Measurements from ENCODE around the gene TEX36. TPM values are rescaled to one million over a fixed set of nuclear protein-coding genes. Genes with fewer than 3 reads are reported as not detected.

Gene TEX36
- total and polyA plus RNA-seq, 5 experiments from 2014 or later: not detected

DNA sequence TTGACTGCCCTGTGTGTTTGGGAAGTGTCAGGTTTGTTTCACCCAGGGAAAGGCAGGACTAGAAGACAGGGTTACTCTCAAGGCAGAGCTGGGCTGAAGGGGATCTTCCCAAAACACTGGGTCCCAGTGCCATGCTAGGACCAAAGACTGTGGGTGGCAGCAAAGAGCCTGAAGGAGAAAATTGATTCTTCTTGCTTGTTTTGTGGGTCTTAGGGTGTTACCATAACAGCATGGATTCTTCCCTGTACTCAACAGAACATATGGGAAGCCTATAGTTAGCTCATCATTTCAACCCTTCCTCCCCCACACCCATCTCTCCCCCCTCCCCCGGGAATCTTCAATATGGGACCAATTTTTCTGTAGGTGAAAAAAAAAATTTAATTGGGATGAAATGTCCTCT is 42.3 kb downstream of the TEX36 start:
- H3K9me3 Mint-ChIP-seq: peaks cover 0 to under 1% (median 0%) of the 10 kb centered on the region in 9 donors
- no peak overlapping the region for H3K4me3 Mint-ChIP-seq
- H3K4me1 Mint-ChIP-seq: peaks cover 0 to 4% (median 0%) of the 10 kb centered on the region in 4 donors
- DNase-seq (no peak), ATAC-seq (no peak)
- peaks cover 14 to 78% (median 29%) of the 10 kb centered on the region in 5 donors for H3K27me3 Mint-ChIP-seq
- POLR2A ChIA-PET: no interaction called here
- peaks cover 0 to 2% (median 0%) of the 10 kb centered on the region in 3 donors for H3K36me3 Mint-ChIP-seq
- no peak overlapping the region for H3K27ac Mint-ChIP-seq

DNA sequence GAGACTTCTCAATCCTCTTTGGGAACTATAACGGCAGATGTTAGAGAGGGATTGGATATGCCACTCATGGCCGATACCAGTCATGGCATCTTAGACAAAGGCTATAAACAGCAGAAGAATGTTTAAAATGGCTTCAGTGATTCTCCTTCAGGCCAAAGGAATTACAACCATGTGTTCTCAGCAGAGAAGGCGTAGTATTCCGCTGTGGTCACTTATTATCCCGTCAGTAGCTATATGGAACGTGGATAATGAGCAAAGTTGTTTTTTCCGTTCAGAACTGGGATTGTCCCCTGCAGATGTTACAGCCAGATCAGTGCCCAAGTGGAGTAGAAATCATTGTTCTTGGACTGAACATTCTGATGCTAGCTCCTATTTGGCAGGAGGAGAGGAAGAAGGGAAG is 43.1 kb downstream of the TEX36 start:
- peaks cover 0 to 4% (median 0%) of the 10 kb centered on the region in 4 donors for H3K4me1 Mint-ChIP-seq
- no peak overlapping the region for H3K4me3 Mint-ChIP-seq
- POLR2A ChIA-PET: no interaction called here
- H3K36me3 Mint-ChIP-seq: peaks cover 0 to 2% (median 0%) of the 10 kb centered on the region in 3 donors
- no peak for DNase-seq
- H3K9me3 Mint-ChIP-seq: no peaks in the 10 kb centered on the region
- no peak overlapping the region for H3K27ac Mint-ChIP-seq
- ATAC-seq: no peak
- peaks cover 14 to 75% (median 29%) of the 10 kb centered on the region in 5 donors for H3K27me3 Mint-ChIP-seq

DNA sequence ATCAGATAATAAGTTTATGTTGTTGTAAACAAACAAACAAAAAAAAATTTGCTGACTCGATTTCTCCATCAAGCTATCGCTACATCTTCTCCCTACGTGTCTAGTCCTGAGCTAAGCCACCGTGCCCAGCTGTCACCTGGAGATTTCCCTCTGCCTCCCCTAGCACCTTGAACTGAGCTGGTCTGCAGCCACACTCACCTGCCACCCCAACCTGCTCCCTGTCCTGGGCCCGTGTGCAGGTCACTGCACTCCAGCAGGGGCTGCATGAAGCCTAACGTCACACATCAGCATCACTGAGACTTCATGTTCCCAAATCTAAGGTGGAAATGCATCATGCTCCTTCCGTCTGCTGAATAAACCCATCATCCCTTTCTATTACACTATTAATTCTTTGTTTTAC is 44.4 kb downstream of the TEX36 start:
- H3K27me3 Mint-ChIP-seq: peaks cover 14 to 62% (median 25%) of the 10 kb centered on the region in 5 donors
- POLR2A ChIA-PET: no interaction called here
- H3K27ac Mint-ChIP-seq: no peak overlapping the region
- ATAC-seq (no peak), DNase-seq (no peak)
- no peaks in the 10 kb centered on the region for H3K9me3 Mint-ChIP-seq
- H3K4me3 Mint-ChIP-seq: no peak overlapping the region
- peaks cover 0 to 4% (median 0%) of the 10 kb centered on the region in 4 donors for H3K4me1 Mint-ChIP-seq
- peaks cover 0 to 2% (median 0%) of the 10 kb centered on the region in 3 donors for H3K36me3 Mint-ChIP-seq

GRCh38 chr10:125637496-125637895 is 45.5 kb downstream of the TEX36 start:
- DNase-seq (no peak), ATAC-seq (no peak)
- Mint-ChIP-seq H3K27me3 (peaks cover 14 to 53% (median 18%) of the 10 kb centered on the region in 5 donors), H3K36me3 (peaks cover 0 to 2% (median 0%) of the 10 kb centered on the region in 3 donors), H3K4me3 (no peak overlapping the region), H3K4me1 (peaks cover 0 to 4% (median 0%) of the 10 kb centered on the region in 4 donors), H3K27ac (no peak overlapping the region), H3K9me3 (no peaks in the 10 kb centered on the region)
- POLR2A ChIA-PET: no interaction called here

- Mint-ChIP-seq H3K27ac (no peak overlapping the region), H3K27me3 (peaks cover 11 to 40% (median 21%) of the 10 kb centered on the region in 5 donors), H3K4me1 (peaks cover 0 to 4% (median 0%) of the 10 kb centered on the region in 4 donors), H3K4me3 (no peak overlapping the region), H3K36me3 (peaks cover 0 to 2% (median 0%) of the 10 kb centered on the region in 3 donors), H3K9me3 (no peaks in the 10 kb centered on the region)
- no peak for ATAC-seq
- no peak for DNase-seq
- POLR2A ChIA-PET: no interaction called here
These were observed 48.4 kb downstream of the TEX36 start for GRCh38 chr10:125634606-125635005.

DNA sequence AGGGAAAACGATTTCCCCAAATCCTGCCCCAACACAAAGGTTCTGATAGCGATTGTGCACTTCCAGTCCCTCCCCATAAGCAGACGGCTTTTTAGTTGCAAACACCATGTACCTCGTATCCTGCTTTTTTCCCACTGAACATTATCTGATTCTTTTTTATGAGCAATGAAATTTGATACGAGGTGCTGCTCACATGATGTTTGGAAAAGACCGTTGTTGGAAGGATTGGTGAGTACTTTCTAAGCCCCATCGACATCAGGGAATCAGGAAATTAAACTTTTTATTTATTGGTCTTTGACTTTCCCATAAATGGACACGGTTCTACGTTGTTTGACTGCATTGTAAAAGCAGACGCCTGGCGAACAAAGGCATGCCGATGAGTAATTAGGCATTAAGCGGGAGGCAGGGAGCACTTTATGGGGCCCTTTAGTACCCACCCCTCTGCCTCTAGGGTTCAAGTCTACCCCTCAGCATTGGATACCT is 49.4 kb downstream of the TEX36 start:
- Mint-ChIP-seq H3K27ac (no peak overlapping the region), H3K4me1 (peaks cover 0 to 4% (median 0%) of the 10 kb centered on the region in 4 donors), H3K4me3 (no peak overlapping the region), H3K27me3 (peaks cover 8 to 29% (median 17%) of the 10 kb centered on the region in 5 donors), H3K9me3 (no peaks in the 10 kb centered on the region), H3K36me3 (peaks cover 0 to 2% (median 0%) of the 10 kb centered on the region in 3 donors)
- no peak for DNase-seq
- no peak for ATAC-seq
- POLR2A ChIA-PET: no interaction called here

- POLR2A ChIA-PET: no interaction called here
- Mint-ChIP-seq H3K36me3 (peaks cover 0 to 2% (median 0%) of the 10 kb centered on the region in 3 donors), H3K9me3 (no peaks in the 10 kb centered on the region), H3K27me3 (peaks cover 6 to 19% (median 9%) of the 10 kb centered on the region in 5 donors), H3K4me1 (no peaks in the 10 kb centered on the region), H3K4me3 (no peak overlapping the region), H3K27ac (peak overlapping the region in 1 of 10 donors; percentile 68)
- no peak for DNase-seq
- ATAC-seq: no peak
These were observed 51.2 kb downstream of the TEX36 start for GRCh38 chr10:125631806-125632205.

GRCh38 chr10:125629758-125630376 is 53.1 kb downstream of the TEX36 start:
- no peaks in the 10 kb centered on the region for H3K36me3 Mint-ChIP-seq
- H3K27me3 Mint-ChIP-seq: peaks cover 6 to 33% (median 16%) of the 10 kb centered on the region in 5 donors
- DNase-seq: no peak
- POLR2A ChIA-PET: no interaction called here
- H3K4me1 Mint-ChIP-seq: peaks cover 0 to 7% (median under 1%) of the 10 kb centered on the region in 4 donors
- no peak overlapping the region for H3K4me3 Mint-ChIP-seq
- no peak for ATAC-seq
- no peak overlapping the region for H3K27ac Mint-ChIP-seq
- peaks cover 0 to 2% (median 0%) of the 10 kb centered on the region in 9 donors for H3K9me3 Mint-ChIP-seq

- Mint-ChIP-seq H3K27ac (no peak overlapping the region), H3K27me3 (peaks cover 7 to 47% (median 16%) of the 10 kb centered on the region in 5 donors), H3K4me3 (no peak overlapping the region), H3K36me3 (no peaks in the 10 kb centered on the region), H3K4me1 (peaks cover 0 to 7% (median under 1%) of the 10 kb centered on the region in 4 donors), H3K9me3 (peaks cover 0 to 2% (median 0%) of the 10 kb centered on the region in 9 donors)
- ATAC-seq: no peak
- POLR2A ChIA-PET: no interaction called here
- DNase-seq: no peak
These were observed 54.6 kb downstream of the TEX36 start for GRCh38 chr10:125628104-125629049.

DNA sequence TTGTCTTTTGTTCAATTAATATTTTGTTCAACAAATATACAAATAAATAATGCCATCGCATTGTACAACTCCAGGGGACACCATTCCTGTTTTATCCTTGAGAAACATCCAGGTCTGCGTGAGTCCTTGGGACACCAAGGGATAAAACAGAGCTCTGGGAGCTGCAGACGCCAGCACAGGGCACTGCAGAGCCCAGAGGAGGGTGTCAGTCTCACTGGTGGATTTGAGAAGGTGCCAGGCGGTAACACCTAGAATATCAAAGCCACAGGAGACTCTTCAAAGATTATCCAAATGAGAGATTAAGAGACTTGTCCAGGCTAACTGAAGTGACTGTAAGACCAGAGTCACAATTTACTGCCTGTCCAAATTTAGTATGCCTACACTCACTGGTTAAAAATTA is 55.3 kb downstream of the TEX36 start:
- peaks cover 0 to 2% (median 0%) of the 10 kb centered on the region in 9 donors for H3K9me3 Mint-ChIP-seq
- H3K4me3 Mint-ChIP-seq: no peak overlapping the region
- DNase-seq: no peak
- peaks cover 9 to 54% (median 16%) of the 10 kb centered on the region in 5 donors for H3K27me3 Mint-ChIP-seq
- peaks cover 0 to 7% (median under 1%) of the 10 kb centered on the region in 4 donors for H3K4me1 Mint-ChIP-seq
- ATAC-seq: no peak
- POLR2A ChIA-PET: no interaction called here
- H3K27ac Mint-ChIP-seq: no peak overlapping the region
- H3K36me3 Mint-ChIP-seq: no peaks in the 10 kb centered on the region

DNA sequence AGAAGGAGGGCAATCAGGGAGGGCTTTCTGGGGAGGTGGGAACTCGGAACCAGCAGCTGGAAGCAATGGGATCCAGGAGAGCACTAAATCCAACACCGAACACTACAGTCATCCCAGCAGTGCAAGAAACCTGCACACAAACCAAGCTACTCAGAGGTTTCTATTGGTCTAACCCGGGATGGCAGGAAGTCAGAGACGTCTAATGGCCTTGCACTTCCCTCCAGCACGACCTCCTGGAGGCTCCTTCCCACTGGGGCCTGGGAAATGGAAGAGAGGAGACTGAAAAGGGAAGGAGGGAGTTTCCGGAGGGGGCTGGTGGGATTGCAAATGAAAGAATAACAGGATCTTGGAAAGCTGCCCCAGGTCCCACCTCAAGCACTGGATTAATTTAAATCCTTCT is 56.3 kb downstream of the TEX36 start:
- H3K27ac Mint-ChIP-seq: peak overlapping the region in 1 of 10 donors; percentile 18
- ATAC-seq: no peak
- H3K4me3 Mint-ChIP-seq: no peak overlapping the region
- POLR2A ChIA-PET: no interaction called here
- H3K27me3 Mint-ChIP-seq: peaks cover 7 to 53% (median 17%) of the 10 kb centered on the region in 5 donors
- no peak for DNase-seq
- no peaks in the 10 kb centered on the region for H3K36me3 Mint-ChIP-seq
- peaks cover 0 to 4% (median 2%) of the 10 kb centered on the region in 9 donors for H3K9me3 Mint-ChIP-seq
- peaks cover 0 to 7% (median under 1%) of the 10 kb centered on the region in 4 donors for H3K4me1 Mint-ChIP-seq

DNA sequence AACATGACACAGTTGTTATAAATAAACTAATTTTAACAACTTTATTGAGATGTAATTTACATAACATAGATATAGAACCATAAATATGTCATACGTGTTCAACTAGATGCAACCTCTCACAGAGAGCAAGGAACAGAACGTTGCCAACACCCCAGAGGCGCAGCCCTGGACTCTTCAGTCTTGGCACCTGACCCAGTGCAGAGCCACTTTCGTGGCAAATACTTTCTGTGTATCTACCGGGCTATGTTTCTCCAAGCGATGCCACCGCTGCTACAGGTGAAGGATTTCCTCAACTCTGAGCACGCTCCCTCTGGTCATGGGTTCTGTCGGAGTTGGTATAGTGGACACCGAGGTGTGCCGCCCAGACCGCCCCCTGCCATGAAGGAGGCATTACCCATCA is 57.4 kb downstream of the TEX36 start:
- H3K9me3 Mint-ChIP-seq: peaks cover 0 to 5% (median 2%) of the 10 kb centered on the region in 9 donors
- peaks cover 0 to 7% (median under 1%) of the 10 kb centered on the region in 4 donors for H3K4me1 Mint-ChIP-seq

More for the DNA sequence above, 57.4 kb downstream of the TEX36 start:
- DNase-seq (no peak), ATAC-seq (no peak)
- peaks cover 5 to 45% (median 12%) of the 10 kb centered on the region in 5 donors for H3K27me3 Mint-ChIP-seq
- H3K4me3 Mint-ChIP-seq: no peak overlapping the region
- no peak overlapping the region for H3K27ac Mint-ChIP-seq
- POLR2A ChIA-PET: no interaction called here
- no peaks in the 10 kb centered on the region for H3K36me3 Mint-ChIP-seq

Measured in naive thymus-derived CD8-positive, alpha-beta T cell (primary cell).